ENCODE measurements around the gene CBFA2T2.
"Not testable (repeated sequence)": the region's sequence is repeated elsewhere in the genome, so short reads cannot be mapped to it uniquely, and the experiment has no call there.

The CBFA2T2 gene

DNA sequence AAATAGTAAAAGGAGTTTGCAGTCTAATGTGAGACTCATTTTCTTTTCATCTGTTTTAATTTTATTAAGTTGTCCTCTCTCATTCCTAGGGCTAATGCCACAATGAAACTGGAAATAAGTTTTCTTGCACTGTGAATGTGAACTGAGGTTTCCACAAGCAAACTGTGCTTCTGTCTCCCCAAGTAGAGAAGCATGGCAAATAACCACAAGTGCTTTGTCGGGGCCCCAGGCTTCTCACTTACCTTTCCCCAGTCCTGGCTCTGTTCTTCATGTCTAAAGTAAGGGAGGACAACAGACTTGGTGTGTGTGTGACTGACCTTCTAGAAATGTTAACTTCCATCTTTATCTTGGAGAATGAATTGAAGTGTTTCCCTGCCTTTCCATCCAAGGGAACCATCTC lies 80.8 kb downstream of the CBFA2T2 start:
- Mint-ChIP-seq H3K27ac (peak overlapping the region; percentile 37), H3K4me3 (no peak overlapping the region), H3K9me3 (no peaks in the 10 kb centered on the region), H3K27me3 (ENCODE audit: low read depth, poor library complexity) (peaks cover 7% of the 10 kb centered on the region), H3K4me1 (peaks cover 44% of the 10 kb centered on the region), H3K36me3 (ENCODE audit: low read depth) (peaks cover 4% of the 10 kb centered on the region)
- no peak for DNase-seq
- TF ChIP-seq, protein P1, sequence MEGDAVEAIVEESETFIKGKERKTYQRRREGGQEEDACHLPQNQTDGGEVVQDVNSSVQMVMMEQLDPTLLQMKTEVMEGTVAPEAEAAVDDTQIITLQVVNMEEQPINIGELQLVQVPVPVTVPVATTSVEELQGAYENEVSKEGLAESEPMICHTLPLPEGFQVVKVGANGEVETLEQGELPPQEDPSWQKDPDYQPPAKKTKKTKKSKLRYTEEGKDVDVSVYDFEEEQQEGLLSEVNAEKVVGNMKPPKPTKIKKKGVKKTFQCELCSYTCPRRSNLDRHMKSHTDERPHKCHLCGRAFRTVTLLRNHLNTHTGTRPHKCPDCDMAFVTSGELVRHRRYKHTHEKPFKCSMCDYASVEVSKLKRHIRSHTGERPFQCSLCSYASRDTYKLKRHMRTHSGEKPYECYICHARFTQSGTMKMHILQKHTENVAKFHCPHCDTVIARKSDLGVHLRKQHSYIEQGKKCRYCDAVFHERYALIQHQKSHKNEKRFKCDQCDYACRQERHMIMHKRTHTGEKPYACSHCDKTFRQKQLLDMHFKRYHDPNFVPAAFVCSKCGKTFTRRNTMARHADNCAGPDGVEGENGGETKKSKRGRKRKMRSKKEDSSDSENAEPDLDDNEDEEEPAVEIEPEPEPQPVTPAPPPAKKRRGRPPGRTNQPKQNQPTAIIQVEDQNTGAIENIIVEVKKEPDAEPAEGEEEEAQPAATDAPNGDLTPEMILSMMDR (IDR thresholded peaks at IDR 0.05) = no peak

DNA sequence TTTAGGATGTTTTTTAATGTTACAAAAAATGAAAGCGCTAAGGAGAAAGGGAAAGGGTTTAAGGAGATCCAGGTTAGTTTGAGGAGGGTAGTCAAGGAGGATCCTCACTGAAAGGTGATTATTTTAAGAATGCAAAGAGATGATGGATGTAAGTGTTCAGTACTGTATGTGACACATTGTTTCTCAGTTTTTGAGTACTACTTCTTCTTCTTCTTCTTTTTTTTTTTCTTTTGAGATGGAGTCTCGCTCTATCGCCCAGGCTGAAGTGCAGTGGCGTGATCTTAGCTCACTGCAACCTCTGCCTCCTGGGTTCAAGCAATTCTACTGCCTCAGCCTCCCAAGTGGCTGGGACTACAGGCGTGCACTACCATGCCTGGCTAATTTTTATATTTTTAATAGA lies 83.4 kb downstream of the CBFA2T2 start:
- H3K4me1 Mint-ChIP-seq = peaks cover 37% of the 10 kb centered on the region
- not testable (repeated sequence) for DNase-seq; H3K27me3 Mint-ChIP-seq (ENCODE audit: low read depth, poor library complexity); H3K36me3 Mint-ChIP-seq (ENCODE audit: low read depth); H3K9me3 Mint-ChIP-seq; H3K27ac Mint-ChIP-seq; H3K4me3 Mint-ChIP-seq

DNA sequence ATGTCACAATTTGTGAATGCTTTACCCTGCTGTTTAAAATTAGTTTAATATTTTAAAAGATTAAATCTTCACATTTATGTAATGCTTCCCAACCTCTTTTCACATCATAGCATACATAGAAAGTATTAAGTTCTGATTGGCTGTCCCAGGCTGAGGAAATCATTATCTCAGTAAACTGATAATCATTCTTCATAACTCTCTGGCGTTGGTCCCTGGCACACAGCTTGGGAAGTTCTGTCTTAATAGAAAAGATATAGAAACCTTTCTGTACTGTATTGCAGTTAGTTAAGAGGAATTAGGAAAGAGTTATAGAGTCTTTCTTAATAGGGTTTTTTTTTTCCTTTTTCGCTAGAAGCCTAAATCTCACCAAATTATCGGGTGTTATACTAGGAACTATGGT lies 85.4 kb downstream of the CBFA2T2 start:
- no peak overlapping the region for H3K27ac Mint-ChIP-seq
- H3K27me3 Mint-ChIP-seq (ENCODE audit: low read depth, poor library complexity) = no peaks in the 10 kb centered on the region
- TF ChIP-seq, protein P1 (IDR thresholded peaks at IDR 0.05) = no peak
- DNase-seq = no peak
- peaks cover 22% of the 10 kb centered on the region for H3K4me1 Mint-ChIP-seq
- no peaks in the 10 kb centered on the region for H3K9me3 Mint-ChIP-seq
- no peak overlapping the region for H3K4me3 Mint-ChIP-seq
- peaks cover 4% of the 10 kb centered on the region for H3K36me3 Mint-ChIP-seq (ENCODE audit: low read depth)

DNA sequence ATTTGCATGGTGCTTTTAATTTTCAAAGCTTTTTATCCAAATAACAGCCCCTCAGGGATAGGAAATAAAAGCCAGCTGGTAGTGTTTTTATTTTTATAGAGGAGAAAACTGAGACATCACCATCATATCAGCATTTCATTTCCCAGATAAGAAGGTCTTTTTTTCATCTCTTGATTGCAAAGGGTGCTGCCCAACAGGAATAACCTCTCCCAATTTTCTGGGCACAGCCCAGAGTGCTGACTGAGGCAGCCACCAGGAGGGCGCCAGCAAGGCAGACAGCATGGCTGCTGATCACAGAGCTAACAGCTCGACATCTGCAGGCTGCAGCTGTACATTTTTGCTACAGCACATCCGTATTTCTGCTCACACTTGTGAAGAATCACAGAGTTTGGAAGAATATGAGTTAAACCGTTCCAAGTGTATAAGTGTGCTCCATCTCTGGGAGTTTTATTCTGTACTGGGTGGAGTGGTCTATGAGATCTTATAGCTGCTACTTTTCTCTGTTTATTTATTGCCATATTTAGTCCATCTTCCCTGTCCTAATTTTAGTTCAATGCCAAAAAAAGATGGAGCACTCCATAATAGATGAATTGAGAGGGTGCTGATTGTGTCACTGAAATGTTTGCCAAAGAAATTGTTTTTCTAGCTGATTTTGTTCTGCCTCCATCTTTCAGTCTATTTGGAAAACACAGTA lies 86.7 kb downstream of the CBFA2T2 start:
- H3K27me3 Mint-ChIP-seq (ENCODE audit: low read depth, poor library complexity) = no peaks in the 10 kb centered on the region
- H3K27ac Mint-ChIP-seq = no peak overlapping the region
- H3K9me3 Mint-ChIP-seq = no peaks in the 10 kb centered on the region
- peaks cover 4% of the 10 kb centered on the region for H3K36me3 Mint-ChIP-seq (ENCODE audit: low read depth)
- H3K4me1 Mint-ChIP-seq = peaks cover 9% of the 10 kb centered on the region
- TF ChIP-seq, protein P1 (IDR thresholded peaks at IDR 0.05) = no peak
- H3K4me3 Mint-ChIP-seq = no peak overlapping the region
- no peak for DNase-seq

DNA sequence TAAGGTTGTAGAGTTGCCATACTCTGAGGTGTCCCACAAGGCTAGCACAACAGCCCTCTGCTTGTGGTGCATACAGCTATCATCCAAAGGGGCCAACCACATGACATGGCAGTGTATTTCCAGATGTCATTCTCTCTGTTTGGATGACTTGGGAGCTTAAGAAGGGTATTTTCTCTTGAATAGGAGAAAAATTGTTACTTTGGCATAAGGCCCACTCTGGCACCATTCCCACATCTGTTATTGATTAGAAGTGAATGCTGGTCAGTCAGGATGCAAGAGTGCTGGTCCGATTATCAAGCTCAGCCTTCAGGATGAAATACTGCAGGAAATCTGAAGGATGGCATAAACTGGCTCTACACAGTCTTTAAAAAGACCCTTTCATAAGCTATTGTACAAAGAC lies 88.6 kb downstream of the CBFA2T2 start:
- no peak for DNase-seq
- Mint-ChIP-seq H3K9me3 (no peaks in the 10 kb centered on the region), H3K4me3 (no peak overlapping the region), H3K27ac (peak overlapping the region; percentile 75), H3K36me3 (ENCODE audit: low read depth) (peaks cover 9% of the 10 kb centered on the region), H3K27me3 (ENCODE audit: low read depth, poor library complexity) (no peaks in the 10 kb centered on the region), H3K4me1 (peaks cover 5% of the 10 kb centered on the region)
- TF ChIP-seq, protein P1 (IDR thresholded peaks at IDR 0.05) = no peak

DNA sequence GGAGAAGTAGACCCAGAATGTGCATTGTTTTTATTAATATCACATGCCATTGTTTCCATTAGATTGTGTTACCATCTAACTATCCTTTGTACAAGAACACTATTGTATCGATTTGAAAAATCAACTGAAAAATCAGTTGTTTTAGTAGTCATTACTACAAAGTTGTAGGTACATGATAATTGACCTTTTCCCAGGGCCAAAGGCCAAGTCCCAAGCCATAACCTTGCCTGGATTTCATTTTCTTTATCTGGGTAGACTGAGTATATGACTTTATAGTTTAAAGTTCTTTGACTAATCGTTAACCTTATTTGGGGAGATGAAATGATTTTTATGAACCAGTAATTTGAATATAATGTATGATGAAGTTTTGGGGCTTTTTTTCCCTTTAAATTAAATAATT lies 93.2 kb downstream of the CBFA2T2 start:
- H3K27ac Mint-ChIP-seq = no peak overlapping the region
- no peaks in the 10 kb centered on the region for H3K9me3 Mint-ChIP-seq
- TF ChIP-seq, protein P1 (IDR thresholded peaks at IDR 0.05) = no peak
- H3K4me3 Mint-ChIP-seq = no peak overlapping the region
- no peak for DNase-seq
- H3K4me1 Mint-ChIP-seq = peaks cover 5% of the 10 kb centered on the region
- no peaks in the 10 kb centered on the region for H3K27me3 Mint-ChIP-seq (ENCODE audit: low read depth, poor library complexity)
- peaks cover 5% of the 10 kb centered on the region for H3K36me3 Mint-ChIP-seq (ENCODE audit: low read depth)
